GM19240 (cell line): ENCODE results near the gene GALNT10.

ENCODE experiments used
- DNase-seq: peaks from one replicate; pipeline ENCODE4 v3.0.0; 2011; ENCODE audit warnings: low spot score; ENCODE audit not compliant: insufficient read length

The GALNT10 gene

GRCh38 chr5:154435226-154435625 lies 244.7 kb downstream of the GALNT10 start:
- DNase-seq = no peak

GRCh38 chr5:154437281-154437965 lies 246.9 kb downstream of the GALNT10 start:
- DNase-seq = no peak

GRCh38 chr5:154440540-154440939 lies 250.0 kb downstream of the GALNT10 start:
- no peak for DNase-seq

GRCh38 chr5:154442801-154443200 lies 252.3 kb downstream of the GALNT10 start:
- no peak for DNase-seq

GRCh38 chr5:154444556-154445421 lies 254.3 kb downstream of the GALNT10 start:
- no peak for DNase-seq

DNA sequence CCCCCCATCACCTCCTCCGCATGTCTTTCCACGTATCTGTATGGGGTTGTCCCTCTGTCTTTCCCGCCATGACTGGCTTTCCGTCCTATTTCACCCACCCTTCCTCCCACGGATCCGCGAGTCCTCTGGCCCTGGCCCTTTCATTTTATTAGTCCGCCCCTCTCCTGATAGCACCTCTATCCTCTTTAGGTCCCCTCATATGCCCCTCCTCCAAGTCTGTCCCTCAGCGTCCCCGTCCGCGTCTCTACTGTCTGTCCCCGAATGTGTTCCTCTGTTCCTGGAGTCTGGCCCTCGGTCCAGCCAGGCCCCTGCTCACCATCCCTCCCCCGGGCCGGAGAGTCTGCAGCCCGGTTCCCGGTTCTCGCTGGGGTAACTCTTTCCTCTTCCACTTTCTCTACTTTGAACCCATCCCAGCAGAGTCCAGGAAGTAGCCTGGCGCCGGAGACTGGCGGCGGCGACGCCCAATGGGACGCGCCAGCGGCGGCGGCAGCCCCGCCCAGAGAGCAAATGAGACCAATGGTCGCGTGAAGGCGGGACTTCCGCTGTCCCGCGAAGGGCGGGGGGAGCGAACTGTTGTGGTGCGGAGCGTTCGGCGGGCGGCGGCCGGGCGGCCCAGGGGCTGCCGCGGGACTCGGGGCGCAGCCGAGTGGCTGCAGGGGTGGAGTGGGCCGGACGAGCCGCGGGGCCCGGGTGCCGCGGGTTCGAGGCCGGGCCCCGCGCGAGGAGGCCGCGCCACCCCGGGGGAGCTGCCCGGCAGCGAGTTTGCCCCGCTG lies 255.1 kb downstream of the GALNT10 start, which contains the start of gene SAP30L:
SAP30L (plus strand) TSS at position 576 of the 773 bp plus-strand sequence. CDS start 608 bp downstream, outside the sequence.
- peak; percentile 98 for DNase-seq

- no peak for DNase-seq
These were observed 255.9 kb downstream of the GALNT10 start for GRCh38 chr5:154446195-154447088.

- no peak for DNase-seq
These were observed 256.7 kb downstream of the GALNT10 start for GRCh38 chr5:154447089-154447725.

- DNase-seq = no peak
These were observed 259.3 kb downstream of the GALNT10 start for GRCh38 chr5:154449786-154450185.

DNA sequence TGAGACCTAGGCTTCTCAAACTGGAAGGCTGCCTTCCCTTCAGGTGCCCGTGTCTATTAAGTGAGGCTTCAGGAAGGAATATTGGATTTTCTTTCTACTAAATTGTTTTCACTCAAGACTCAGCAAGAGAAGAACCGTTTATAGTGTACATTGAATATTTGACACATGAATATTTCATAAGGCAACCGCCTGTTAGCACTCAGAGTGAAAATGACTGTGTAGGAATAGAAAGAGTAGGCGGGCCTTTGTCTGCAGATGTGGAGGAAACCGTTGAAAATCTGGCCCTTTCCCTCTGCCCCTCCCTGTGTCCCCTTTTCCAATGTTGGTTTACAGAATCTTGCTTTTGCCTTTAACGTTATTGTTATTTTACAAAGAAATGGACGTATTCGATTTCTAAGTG lies 261.4 kb downstream of the GALNT10 start:
- DNase-seq = no peak

DNA sequence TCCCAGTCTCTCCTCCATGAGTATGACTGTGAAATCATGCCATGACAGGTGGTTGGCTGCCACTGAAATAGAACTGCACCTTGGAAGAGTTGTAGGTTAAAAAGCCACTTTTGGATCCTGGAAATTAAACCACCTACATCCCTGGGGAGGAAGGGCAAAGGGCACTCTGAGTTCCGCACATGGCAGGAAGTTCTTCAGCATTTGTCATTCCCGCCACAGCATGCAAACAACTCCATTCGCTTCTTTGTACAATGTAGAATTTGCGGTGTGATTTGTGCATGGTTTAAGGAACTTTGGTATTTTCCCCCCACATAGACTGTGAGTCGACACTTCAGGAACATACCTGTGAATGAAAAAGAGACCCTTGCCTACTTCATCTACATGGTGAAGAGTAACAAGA lies 265.1 kb downstream of the GALNT10 start:
- DNase-seq = no peak

- DNase-seq = no peak
These were observed 266.0 kb downstream of the GALNT10 start for GRCh38 chr5:154456540-154456939.

DNA sequence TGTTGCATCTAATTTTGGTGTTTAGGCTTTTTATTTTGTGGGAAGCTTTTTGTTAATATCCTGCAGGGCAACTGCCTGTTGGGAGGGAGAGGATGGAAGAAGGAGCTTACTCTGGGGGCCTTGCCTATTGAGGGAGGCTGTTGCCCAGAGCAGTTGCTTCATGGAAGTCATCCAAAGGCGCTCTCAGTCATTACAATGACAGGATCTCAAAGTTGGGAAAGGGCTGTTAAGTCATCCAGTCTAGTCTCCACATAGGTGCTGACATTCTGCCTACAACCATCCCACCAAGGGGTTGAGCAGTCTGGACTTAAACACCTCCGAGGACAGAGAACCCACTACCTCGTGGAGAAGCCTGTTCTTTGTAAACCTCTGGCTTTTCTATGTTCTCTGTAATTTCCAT lies 268.5 kb downstream of the GALNT10 start:
- DNase-seq = no peak

DNA sequence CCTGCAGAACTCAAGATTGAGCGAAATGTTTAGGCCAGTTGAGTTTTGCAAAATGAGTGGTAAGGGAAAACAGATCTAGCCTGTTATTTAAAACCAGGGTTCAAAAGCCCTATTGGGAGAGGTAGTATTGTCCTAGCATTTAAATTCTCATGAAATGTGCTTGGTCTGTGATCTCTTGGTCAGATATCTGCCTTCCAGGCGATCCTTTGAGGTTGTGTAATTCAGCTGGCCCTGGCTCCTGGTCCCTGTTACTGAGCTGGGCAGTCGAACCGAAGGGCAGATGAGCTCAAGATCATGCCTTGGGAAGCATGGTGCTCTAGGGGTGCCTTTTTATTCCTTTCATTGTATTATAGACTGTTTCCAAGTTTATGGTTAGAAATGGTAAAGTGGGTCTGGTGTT lies 269.6 kb downstream of the GALNT10 start:
- no peak for DNase-seq

- DNase-seq = no peak
These were observed 271.0 kb downstream of the GALNT10 start for GRCh38 chr5:154461531-154461930.

DNA sequence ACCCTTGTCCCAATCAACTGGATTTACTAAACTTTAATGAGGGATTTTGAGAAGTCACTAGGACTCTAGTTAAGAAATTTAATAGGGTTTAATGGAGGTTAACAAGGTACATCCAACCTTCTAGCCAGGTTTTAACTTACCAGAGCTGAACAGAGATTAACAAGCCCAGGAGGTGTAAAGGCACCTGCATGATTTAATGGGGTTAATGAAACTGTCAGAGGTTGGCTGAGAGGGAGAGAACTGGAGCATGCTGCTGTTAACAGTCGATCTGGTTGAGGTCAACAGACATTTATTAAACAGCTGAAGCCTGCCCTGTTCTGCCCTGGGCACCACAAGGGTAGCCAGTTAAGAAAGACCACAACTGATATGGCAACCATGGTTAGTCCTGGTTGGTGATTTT lies 273.9 kb downstream of the GALNT10 start:
- no peak for DNase-seq

DNA sequence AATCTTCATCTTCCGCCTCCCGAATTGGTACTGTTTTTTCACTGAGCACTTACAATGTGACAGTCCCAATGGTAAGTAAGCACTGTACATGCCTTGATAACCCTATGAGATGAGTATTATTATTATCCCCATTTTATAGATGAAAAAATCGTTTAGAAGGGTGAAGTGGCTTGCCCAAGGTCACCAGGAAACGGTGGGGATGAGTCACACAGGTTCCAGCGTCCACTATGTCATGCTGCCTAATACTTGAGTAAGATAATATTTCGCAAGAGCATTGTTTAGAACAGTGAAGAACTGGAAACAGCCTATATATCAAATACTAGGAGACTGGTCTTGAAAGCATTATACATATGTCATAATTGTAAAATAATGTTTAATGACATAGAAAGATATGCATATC lies 274.6 kb downstream of the GALNT10 start:
- DNase-seq = no peak

- DNase-seq = no peak
These were observed 275.6 kb downstream of the GALNT10 start for GRCh38 chr5:154466147-154466546.

DNA sequence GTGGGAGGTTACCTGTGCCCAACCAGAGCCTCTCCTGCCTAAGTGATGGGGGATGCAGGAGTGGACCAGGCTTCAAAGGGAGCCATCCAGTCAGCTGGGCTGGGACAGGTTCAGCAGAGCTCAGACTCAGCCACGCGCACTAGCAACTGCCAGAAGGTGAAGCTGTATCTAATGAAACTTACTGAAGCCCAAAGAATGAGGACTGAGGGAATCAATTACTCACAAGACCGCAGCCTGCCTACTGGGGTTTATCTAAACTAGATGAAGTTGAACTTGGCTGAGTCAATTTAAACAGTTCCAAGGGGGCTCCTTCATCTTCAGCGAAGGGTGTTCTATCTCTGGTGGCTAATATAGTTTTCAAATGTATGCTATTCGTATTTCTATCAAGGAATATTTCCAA lies 276.1 kb downstream of the GALNT10 start:
- no peak for DNase-seq

DNA sequence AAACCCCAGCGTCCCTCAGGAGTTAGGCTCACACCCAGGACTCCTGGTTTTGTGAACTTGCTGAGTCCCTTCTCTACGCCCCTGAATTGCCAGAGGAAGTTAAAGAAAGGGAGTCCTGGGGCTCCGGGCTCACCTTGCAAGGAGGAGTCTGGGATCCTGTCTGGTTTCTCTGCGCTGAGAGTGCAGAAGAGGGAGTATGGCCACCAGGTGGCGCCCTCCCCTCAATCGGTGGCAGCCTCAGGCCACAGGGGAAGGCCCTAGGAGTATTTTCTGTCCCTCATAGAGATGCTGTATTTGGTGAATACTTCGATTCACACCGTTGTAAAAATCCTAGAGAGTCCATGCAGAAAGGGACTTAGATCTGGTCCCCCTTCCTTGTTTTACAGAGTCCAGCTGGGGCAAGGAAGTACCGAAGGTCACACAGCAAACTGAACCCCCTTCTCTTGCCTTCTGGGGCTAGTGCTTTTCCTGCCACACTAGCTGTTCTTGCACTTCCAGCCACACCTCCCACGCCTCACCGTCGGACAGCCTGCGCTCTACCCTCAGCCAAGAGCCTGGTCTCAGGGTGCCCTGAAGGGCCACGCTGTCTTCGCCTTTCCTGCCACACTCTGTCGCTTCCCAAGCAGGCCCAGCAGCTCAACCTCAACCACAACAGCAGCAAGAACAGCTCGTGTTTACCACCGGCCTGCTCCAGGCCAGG lies 277.3 kb downstream of the GALNT10 start:
- peak; percentile 91 for DNase-seq
